ENCODE measurements around the gene DNAH12. TPM values are rescaled to one million over a fixed set of nuclear protein-coding genes. Genes with fewer than 3 reads are reported as not detected.
"Not testable (repeated sequence)": the region's sequence is repeated elsewhere in the genome, so short reads cannot be mapped to it uniquely, and the experiment has no call there.

The DNAH12 gene
- total and polyA plus RNA-seq, 4 donors, result 2.8 to 7.8 (median 6.0) TPM

DNA sequence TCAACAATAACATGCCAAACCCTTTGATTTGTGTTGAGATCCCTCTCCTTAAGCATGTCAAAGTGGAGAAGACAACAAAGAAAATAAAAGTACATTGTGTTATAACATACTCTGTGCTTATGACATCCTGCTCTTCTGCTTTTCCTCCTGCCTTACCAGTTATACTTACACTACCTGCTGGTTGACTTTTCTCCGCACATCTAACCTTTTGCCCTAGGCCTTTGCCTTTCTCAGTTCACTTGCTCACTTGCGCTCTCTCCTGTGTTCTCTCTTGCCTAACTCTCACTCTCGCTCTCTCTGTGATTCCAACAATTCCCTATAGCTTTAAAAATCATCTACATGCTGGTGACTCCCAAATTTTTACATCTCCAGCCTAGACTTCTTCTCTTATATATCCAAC lies 5.7 kb downstream of the DNAH12 start:
- no peaks in the 10 kb centered on the region for H3K36me3 ChIP-seq (ENCODE audit: control insufficient read depth, insufficient read depth, low read length)
- no peak overlapping the region for H3K4me3 ChIP-seq (ENCODE audit: low read depth, low read length)
- no peak overlapping the region for H3K27ac ChIP-seq (ENCODE audit: low read depth, low read length)
- H3K4me1 ChIP-seq (ENCODE audit: control insufficient read depth, insufficient read depth, low read length), result no peaks in the 10 kb centered on the region
- no peaks in the 10 kb centered on the region for H3K27me3 ChIP-seq (ENCODE audit: control insufficient read depth, insufficient read depth, low read length)
- H3K9me3 ChIP-seq (ENCODE audit: control insufficient read depth, insufficient read depth, low read length), result no peaks in the 10 kb centered on the region
- 91% methylated on average over 3 of the region's 3 CpGs for WGBS (ENCODE audit: insufficient coverage)
- no peak for DNase-seq (ENCODE audit: low read depth in 4 of 6, low spot score in 6 of 6)

DNA sequence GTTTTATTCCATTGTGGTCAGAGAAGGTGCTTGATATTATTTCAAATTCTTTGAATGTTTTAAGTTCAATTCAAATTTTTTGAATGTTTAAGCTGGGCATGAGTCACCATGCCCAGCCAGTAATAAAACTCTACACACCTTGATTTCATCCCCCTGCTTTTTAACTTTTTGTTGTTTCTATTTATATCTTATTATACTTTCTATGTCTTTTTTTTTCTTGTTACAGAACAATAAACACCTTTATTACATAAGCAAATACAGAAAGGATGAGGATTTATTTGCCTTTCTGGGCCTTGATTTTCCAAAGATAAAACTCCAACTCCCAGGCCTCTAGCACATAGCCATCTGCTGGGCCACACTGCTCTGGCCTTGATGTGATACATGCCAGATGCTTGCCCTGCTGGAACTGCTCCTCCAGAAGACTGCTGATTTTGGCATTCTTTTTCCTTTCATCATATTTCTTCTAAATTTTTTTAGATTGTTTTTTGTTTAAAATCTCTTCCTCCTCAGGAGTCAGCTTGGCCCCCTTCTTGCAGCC lies 14.0 kb downstream of the DNAH12 start:
- H3K27me3 ChIP-seq (ENCODE audit: control insufficient read depth, insufficient read depth, low read length), result no peaks in the 10 kb centered on the region
- H3K4me3 ChIP-seq (ENCODE audit: low read depth, low read length), result no peak overlapping the region
- H3K4me1 ChIP-seq (ENCODE audit: control insufficient read depth, insufficient read depth, low read length), result no peaks in the 10 kb centered on the region
- no peaks in the 10 kb centered on the region for H3K9me3 ChIP-seq (ENCODE audit: control insufficient read depth, insufficient read depth, low read length)
- H3K27ac ChIP-seq (ENCODE audit: low read depth, low read length), result no peak overlapping the region
- H3K36me3 ChIP-seq (ENCODE audit: control insufficient read depth, insufficient read depth, low read length), result no peaks in the 10 kb centered on the region
- no peak for DNase-seq (ENCODE audit: low read depth in 4 of 6, low spot score in 6 of 6)

DNA sequence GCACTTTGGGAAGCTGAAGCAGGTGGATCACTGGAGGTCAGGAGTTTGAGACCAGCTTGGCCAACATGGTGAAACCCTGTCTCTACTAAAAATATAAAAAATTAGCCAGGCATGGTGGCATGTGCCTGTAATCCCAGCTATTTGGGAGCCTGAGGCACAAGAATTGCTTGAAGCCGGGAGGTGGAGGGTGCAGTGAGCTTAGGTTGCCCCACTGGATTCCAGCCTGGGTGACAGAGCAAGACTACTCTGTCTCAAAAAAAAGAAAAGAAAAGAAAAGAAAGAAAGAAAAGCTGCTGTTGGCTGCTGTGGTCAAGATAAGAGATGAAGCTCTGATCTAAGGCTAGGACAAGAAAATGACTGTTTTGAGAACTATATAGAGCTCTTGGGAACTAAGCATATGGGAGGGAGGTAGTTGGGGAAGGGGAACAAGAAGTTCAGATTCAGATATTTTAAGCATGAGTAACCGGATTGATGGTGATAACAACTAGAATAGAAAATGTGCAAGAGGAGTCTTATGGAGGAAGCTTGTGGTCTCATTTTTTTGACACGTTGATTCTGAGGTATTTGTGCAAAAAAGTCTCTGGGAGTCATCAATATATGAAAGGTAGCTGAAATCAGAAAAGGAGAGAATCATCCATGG lies 25.7 kb downstream of the DNAH12 start:
- no peak overlapping the region for H3K4me3 ChIP-seq (ENCODE audit: low read depth, low read length)
- H3K27ac ChIP-seq (ENCODE audit: low read depth, low read length), result no peak overlapping the region
- no peaks in the 10 kb centered on the region for H3K4me1 ChIP-seq (ENCODE audit: control insufficient read depth, insufficient read depth, low read length)
- no peaks in the 10 kb centered on the region for H3K36me3 ChIP-seq (ENCODE audit: control insufficient read depth, insufficient read depth, low read length)
- no peak for DNase-seq (ENCODE audit: low read depth in 4 of 6, low spot score in 6 of 6)
- H3K9me3 ChIP-seq (ENCODE audit: control insufficient read depth, insufficient read depth, low read length), result no peaks in the 10 kb centered on the region
- 69% methylated on average over 3 of the region's 3 CpGs for WGBS (ENCODE audit: insufficient coverage)
- no peaks in the 10 kb centered on the region for H3K27me3 ChIP-seq (ENCODE audit: control insufficient read depth, insufficient read depth, low read length)

DNA sequence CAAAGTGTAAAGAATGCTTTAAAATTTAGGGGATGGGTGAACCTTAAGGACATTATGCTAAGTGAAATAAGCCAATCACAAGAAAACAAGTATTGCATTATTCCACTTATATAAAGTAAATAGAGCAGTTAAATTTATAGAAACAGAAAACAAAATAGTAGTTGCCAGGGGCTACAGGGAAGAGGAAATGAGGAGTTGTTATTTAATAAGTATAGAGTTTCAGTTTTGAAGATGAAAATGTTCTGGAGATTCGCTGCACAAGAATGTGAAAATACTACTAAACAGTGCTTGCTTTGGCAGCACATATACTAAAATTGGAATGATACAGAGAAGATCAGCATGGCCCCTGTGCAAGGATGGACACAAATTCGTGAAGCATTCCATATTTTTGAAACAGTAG lies 32.0 kb downstream of the DNAH12 start:
- no peaks in the 10 kb centered on the region for H3K27me3 ChIP-seq (ENCODE audit: control insufficient read depth, insufficient read depth, low read length)
- no peaks in the 10 kb centered on the region for H3K9me3 ChIP-seq (ENCODE audit: control insufficient read depth, insufficient read depth, low read length)
- WGBS (ENCODE audit: insufficient coverage), result 78% methylated on average over 1 of the region's 2 CpGs
- no peak overlapping the region for H3K4me3 ChIP-seq (ENCODE audit: low read depth, low read length)
- no peak for DNase-seq (ENCODE audit: low read depth in 4 of 6, low spot score in 6 of 6)
- no peaks in the 10 kb centered on the region for H3K4me1 ChIP-seq (ENCODE audit: control insufficient read depth, insufficient read depth, low read length)
- no peak overlapping the region for H3K27ac ChIP-seq (ENCODE audit: low read depth, low read length)
- H3K36me3 ChIP-seq (ENCODE audit: control insufficient read depth, insufficient read depth, low read length), result no peaks in the 10 kb centered on the region

DNA sequence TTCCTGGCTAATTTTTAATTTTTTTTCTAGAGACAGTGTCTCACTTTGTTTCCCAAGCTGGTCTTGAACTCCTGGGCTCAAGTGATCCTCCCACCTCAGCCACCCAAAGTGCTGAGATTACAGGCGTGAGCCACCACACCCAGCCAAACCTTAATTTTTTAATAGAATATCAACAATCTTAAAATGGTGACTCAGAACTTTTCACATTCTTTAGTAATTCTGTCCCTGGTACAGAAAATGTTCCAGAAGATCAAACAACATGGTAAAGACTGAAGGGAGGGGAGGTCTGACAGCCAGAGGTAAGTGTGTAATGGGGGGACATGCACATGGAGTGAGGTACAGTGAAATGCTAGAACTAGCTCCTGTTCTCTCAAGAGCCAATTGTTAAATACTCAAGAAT lies 38.2 kb downstream of the DNAH12 start:
- no peaks in the 10 kb centered on the region for H3K27me3 ChIP-seq (ENCODE audit: control insufficient read depth, insufficient read depth, low read length)
- no peaks in the 10 kb centered on the region for H3K9me3 ChIP-seq (ENCODE audit: control insufficient read depth, insufficient read depth, low read length)
- H3K36me3 ChIP-seq (ENCODE audit: control insufficient read depth, insufficient read depth, low read length), result no peaks in the 10 kb centered on the region
- H3K4me3 ChIP-seq (ENCODE audit: low read depth, low read length), result no peak overlapping the region
- no CpG with 5 or more reads among the region's 1 CpG for WGBS (ENCODE audit: insufficient coverage)
- H3K27ac ChIP-seq (ENCODE audit: low read depth, low read length), result no peak overlapping the region
- DNase-seq (ENCODE audit: low read depth in 4 of 6, low spot score in 6 of 6), result no peak
- no peaks in the 10 kb centered on the region for H3K4me1 ChIP-seq (ENCODE audit: control insufficient read depth, insufficient read depth, low read length)

DNA sequence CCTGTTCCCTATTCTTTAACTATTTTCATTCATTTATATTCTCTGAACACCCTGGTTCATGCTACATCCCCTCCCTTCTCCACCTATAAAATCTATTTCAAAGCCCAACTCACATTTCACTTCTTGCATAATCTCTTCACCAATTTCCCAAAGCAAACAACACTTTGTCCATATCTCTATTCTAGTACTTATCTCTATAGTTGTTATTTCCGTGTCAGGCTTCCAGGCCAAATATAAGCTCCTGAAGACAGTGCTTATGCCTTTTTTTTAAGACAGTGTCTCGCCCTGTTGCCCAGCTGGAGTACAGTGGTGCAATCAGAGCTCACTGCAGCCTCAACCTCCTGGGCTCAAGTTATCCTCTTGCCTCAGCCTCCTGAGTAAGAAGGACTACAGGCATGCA lies 43.6 kb downstream of the DNAH12 start:
- no peaks in the 10 kb centered on the region for H3K27me3 ChIP-seq (ENCODE audit: control insufficient read depth, insufficient read depth, low read length)
- H3K9me3 ChIP-seq (ENCODE audit: control insufficient read depth, insufficient read depth, low read length), result no peaks in the 10 kb centered on the region
- H3K4me3 ChIP-seq (ENCODE audit: low read depth, low read length), result no peak overlapping the region
- H3K4me1 ChIP-seq (ENCODE audit: control insufficient read depth, insufficient read depth, low read length), result no peaks in the 10 kb centered on the region
- 100% methylated on average over 2 of the region's 2 CpGs for WGBS (ENCODE audit: insufficient coverage)
- DNase-seq (ENCODE audit: low read depth in 4 of 6, low spot score in 6 of 6), result no peak
- H3K27ac ChIP-seq (ENCODE audit: low read depth, low read length), result no peak overlapping the region
- H3K36me3 ChIP-seq (ENCODE audit: control insufficient read depth, insufficient read depth, low read length), result no peaks in the 10 kb centered on the region

DNA sequence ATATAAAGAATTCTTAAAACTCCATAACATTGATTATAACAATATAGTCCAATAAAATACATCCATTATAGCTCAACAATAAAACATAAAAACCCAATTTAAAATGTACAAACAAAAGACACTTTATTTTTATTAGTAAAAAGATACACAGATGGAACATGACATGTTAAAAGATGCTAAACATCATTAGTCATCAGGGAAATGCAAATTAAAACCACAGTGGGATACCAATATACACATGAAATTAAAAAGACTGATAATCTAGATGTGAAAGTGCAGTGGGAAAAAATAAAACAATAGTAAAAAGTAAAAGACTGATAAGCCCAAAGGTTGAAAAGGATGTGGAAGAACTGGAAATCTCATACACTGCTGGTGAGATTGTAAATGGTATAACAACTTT lies 46.2 kb downstream of the DNAH12 start:
- Histone ChIP-seq H3K27ac (ENCODE audit: low read depth, low read length) (no peak overlapping the region), H3K4me3 (ENCODE audit: low read depth, low read length) (no peak overlapping the region), H3K4me1 (ENCODE audit: control insufficient read depth, insufficient read depth, low read length) (no peaks in the 10 kb centered on the region), H3K27me3 (ENCODE audit: control insufficient read depth, insufficient read depth, low read length) (no peaks in the 10 kb centered on the region), H3K9me3 (ENCODE audit: control insufficient read depth, insufficient read depth, low read length) (no peaks in the 10 kb centered on the region), H3K36me3 (ENCODE audit: control insufficient read depth, insufficient read depth, low read length) (no peaks in the 10 kb centered on the region)
- DNase-seq (ENCODE audit: low read depth in 4 of 6, low spot score in 6 of 6), result peak in 1 of 6 donors; percentile 19

DNA sequence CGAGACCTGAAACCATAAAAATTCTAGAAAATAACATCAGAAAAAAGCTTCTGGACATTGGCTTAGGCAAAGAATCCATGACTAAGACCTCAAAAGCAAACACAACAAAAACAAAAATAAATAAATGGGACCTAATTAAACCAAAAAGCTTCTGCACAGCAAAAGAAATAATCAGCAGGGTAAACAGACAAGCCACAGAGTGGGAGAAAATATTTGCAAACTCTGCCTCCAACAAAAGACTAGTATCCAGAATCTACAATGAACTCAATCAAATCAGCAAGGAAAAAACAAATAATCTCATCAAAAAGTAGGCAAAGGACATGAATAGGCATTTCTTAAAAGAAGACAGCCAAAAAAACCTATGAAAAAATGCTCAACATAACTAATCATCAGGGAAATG lies 59.6 kb downstream of the DNAH12 start:
- Histone ChIP-seq H3K36me3 (ENCODE audit: control insufficient read depth, insufficient read depth, low read length) (no peaks in the 10 kb centered on the region), H3K27ac (ENCODE audit: low read depth, low read length) (no peak overlapping the region), H3K4me1 (ENCODE audit: control insufficient read depth, insufficient read depth, low read length) (no peaks in the 10 kb centered on the region), H3K4me3 (ENCODE audit: low read depth, low read length) (no peak overlapping the region), H3K27me3 (ENCODE audit: control insufficient read depth, insufficient read depth, low read length) (no peaks in the 10 kb centered on the region), H3K9me3 (ENCODE audit: control insufficient read depth, insufficient read depth, low read length) (no peaks in the 10 kb centered on the region)
- no peak for DNase-seq (ENCODE audit: low read depth in 4 of 6, low spot score in 6 of 6)
- WGBS (ENCODE audit: insufficient coverage), result no CpG with 5 or more reads among the region's 1 CpG

DNA sequence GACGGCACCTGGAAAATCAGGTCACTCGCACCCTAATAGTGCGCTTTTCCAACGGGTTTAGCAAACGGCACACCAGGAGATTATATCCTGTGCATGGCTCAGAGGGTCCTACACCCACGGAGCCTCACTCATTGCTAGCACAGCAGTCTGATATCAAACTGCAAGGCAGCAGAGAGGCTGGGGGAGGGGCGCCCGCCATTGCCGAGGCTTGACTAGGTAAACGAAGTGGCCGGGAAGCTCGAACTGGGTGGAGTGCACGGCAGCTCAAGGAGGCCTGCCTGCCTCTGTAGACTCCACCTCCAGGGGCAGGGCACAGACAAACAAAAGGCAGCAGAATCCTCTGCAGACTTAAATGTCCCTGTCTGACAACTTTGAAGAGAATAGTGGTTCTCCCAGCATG lies 67.0 kb downstream of the DNAH12 start:
- WGBS (ENCODE audit: insufficient coverage), result 94% methylated on average over 13 of the region's 13 CpGs
- DNase-seq (ENCODE audit: low read depth in 4 of 6, low spot score in 6 of 6); H3K4me3 ChIP-seq (ENCODE audit: low read depth, low read length): not testable (repeated sequence)

DNA sequence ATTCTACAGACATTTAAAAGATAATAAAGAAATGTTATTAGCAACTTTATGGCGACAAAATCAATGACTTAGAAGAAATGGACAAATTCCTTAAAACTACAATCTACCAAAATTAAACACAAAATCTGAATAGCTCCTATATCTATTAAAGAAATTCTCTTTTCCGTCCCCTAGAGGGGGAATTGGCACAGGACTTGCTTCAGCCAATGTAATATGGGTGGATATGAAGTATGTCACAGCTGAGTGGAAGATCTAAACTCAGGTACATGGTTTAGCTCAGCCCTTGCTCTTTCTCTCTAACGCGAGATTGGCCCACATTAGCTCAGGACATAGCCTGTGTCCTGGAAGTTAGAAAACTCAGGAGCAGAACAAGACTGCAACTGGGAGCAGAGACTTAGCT lies 79.3 kb downstream of the DNAH12 start:
- no peak overlapping the region for H3K27ac ChIP-seq (ENCODE audit: low read depth, low read length)
- 83% methylated on average over 2 of the region's 4 CpGs for WGBS (ENCODE audit: insufficient coverage)
- no peak for DNase-seq (ENCODE audit: low read depth in 4 of 6, low spot score in 6 of 6)

More for the DNA sequence above, 67.0 kb downstream of the DNAH12 start:
- H3K4me1 ChIP-seq (ENCODE audit: control insufficient read depth, insufficient read depth, low read length); H3K27me3 ChIP-seq (ENCODE audit: control insufficient read depth, insufficient read depth, low read length); H3K9me3 ChIP-seq (ENCODE audit: control insufficient read depth, insufficient read depth, low read length); H3K36me3 ChIP-seq (ENCODE audit: control insufficient read depth, insufficient read depth, low read length); H3K27ac ChIP-seq (ENCODE audit: low read depth, low read length): not testable (repeated sequence)

More for the DNA sequence above, 79.3 kb downstream of the DNAH12 start:
- no peak overlapping the region for H3K4me3 ChIP-seq (ENCODE audit: low read depth, low read length)
- no peaks in the 10 kb centered on the region for H3K27me3 ChIP-seq (ENCODE audit: control insufficient read depth, insufficient read depth, low read length)
- no peaks in the 10 kb centered on the region for H3K4me1 ChIP-seq (ENCODE audit: control insufficient read depth, insufficient read depth, low read length)
- H3K9me3 ChIP-seq (ENCODE audit: control insufficient read depth, insufficient read depth, low read length), result no peaks in the 10 kb centered on the region
- no peaks in the 10 kb centered on the region for H3K36me3 ChIP-seq (ENCODE audit: control insufficient read depth, insufficient read depth, low read length)
